ENCODE data around the gene MRGPRE.

MRGPRE gene

DNA sequence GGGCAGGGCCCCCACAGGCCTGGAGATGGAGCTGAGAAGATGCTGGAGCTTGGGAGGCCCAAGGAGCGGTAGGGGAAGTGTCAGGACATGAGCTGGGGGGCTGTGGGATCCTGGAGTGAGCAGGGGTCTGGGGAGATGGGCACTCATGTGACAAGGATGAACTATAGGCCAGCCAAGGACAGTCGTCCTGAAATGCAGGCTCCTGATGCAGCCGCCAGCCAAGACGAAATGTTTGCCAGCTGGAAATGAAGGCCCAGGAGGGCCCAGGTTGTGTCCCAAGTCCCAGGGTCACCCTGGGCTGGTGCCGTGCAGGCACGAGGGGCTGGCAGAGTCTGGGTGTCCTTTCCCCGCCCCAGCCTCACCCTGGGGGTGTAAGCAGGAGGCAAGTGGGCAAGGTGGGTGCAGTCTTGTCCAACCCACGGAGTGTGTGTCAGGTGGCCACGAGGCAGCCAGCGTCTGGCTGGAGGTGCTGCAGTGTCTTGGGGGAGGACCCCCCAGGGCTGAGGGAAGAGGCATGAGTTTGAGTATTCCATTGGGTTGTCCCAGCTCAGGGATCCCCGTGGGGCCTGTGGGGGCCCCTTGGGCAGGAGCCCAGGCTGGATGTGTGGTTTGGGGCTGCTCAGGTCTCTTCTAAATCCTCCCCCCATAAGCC, 35.0 kb downstream of the MRGPRE start:
- H2AFZ ChIP-seq (ENCODE audit: low read length) = no peak overlapping the region
- H3K4me2 ChIP-seq (ENCODE audit: low read depth, low read length) = no peak overlapping the region
- H3K79me2 ChIP-seq (ENCODE audit: low read length) = no peaks in the 10 kb centered on the region
- H3K36me3 ChIP-seq (replicated peaks; ENCODE audit: insufficient read depth, low read length) = no peaks in the 10 kb centered on the region
- H3K27me3 ChIP-seq (replicated peaks; ENCODE audit: insufficient read depth, low read length) = peaks cover 82% of the 10 kb centered on the region
- no peaks in the 10 kb centered on the region for H3K4me1 ChIP-seq (ENCODE audit: low read length)
- no peaks in the 10 kb centered on the region for H3K9me2 ChIP-seq (replicated peaks; ENCODE audit: insufficient read depth, low read length)
- H3K9ac ChIP-seq (ENCODE audit: low read length) = no peak overlapping the region
- H3K27ac ChIP-seq (ENCODE audit: low read length) = no peak overlapping the region
- TF ChIP-seq, protein P1, sequence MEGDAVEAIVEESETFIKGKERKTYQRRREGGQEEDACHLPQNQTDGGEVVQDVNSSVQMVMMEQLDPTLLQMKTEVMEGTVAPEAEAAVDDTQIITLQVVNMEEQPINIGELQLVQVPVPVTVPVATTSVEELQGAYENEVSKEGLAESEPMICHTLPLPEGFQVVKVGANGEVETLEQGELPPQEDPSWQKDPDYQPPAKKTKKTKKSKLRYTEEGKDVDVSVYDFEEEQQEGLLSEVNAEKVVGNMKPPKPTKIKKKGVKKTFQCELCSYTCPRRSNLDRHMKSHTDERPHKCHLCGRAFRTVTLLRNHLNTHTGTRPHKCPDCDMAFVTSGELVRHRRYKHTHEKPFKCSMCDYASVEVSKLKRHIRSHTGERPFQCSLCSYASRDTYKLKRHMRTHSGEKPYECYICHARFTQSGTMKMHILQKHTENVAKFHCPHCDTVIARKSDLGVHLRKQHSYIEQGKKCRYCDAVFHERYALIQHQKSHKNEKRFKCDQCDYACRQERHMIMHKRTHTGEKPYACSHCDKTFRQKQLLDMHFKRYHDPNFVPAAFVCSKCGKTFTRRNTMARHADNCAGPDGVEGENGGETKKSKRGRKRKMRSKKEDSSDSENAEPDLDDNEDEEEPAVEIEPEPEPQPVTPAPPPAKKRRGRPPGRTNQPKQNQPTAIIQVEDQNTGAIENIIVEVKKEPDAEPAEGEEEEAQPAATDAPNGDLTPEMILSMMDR (IDR thresholded peaks at IDR 0.05; ENCODE audit: low read length) = no peak
- no peak for TF ChIP-seq EZH2phosphoT487 (IDR thresholded peaks at IDR 0.05; ENCODE audit: low read length)
- TF ChIP-seq EZH2 (optimal IDR thresholded peaks at IDR 0.05; ENCODE audit: low read depth, low read length) = no peak
- no peak for DNase-seq
- no peak overlapping the region for H3K4me3 ChIP-seq (ENCODE audit: low read length)
- H4K20me1 ChIP-seq (ENCODE audit: insufficient read depth, low read length) = no peaks in the 10 kb centered on the region
- H3K9me3 ChIP-seq (replicated peaks; ENCODE audit: insufficient read depth, low read length) = no peaks in the 10 kb centered on the region
- no peaks in the 10 kb centered on the region for H3F3A ChIP-seq (ENCODE audit: insufficient read depth, low read length)

DNA sequence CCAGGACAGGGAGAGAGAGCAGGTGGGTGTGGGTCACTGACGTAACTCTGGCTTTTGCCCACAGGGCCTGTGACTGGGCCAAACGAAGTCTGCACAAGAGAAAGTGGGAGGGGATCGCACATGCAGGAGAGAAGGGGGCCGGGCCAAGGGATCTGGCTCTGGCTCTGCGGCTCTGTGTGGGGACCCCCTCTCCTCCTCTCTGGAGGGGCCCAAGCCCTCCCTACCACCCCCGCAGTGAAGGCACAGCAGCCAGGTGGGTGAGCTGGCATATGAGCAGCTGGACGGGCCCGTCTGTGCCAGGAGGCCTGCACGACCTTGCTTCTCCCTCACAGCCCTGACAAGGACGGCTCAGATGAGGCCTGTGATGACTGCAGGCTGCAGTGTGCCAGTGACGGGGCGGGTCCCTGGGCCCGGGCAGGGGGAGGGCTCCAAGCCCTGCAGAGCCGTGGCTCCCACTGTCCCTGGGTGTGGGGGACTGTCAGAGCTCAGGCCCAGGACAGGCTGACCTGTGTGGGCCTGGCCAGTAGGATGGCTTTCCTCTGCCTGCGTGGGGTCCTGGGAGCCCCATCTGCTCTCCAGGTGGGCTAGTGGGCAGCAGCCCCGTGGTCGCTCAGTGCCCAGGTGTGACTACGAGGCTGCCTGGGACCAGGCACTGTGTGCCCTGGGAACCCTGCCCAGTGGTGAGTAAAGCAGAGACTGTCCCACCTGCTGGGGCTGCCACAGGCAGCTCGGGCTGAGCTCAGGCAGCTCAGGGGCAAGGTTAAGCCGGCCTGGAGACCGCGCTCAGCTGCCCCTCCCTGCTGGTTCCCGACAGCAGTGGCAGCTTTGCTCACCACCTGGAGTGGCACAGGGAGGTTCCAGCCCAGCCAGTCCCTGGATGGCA, 35.8 kb downstream of the MRGPRE start:
- DNase-seq = no peak
- Histone ChIP-seq H3K9me3 (replicated peaks; ENCODE audit: insufficient read depth, low read length) (no peaks in the 10 kb centered on the region), H3K9me2 (replicated peaks; ENCODE audit: insufficient read depth, low read length) (no peaks in the 10 kb centered on the region), H4K20me1 (ENCODE audit: insufficient read depth, low read length) (no peaks in the 10 kb centered on the region), H3K79me2 (ENCODE audit: low read length) (no peaks in the 10 kb centered on the region), H2AFZ (ENCODE audit: low read length) (no peak overlapping the region), H3K4me1 (ENCODE audit: low read length) (no peaks in the 10 kb centered on the region), H3K9ac (ENCODE audit: low read length) (no peak overlapping the region), H3K27me3 (replicated peaks; ENCODE audit: insufficient read depth, low read length) (peaks cover 82% of the 10 kb centered on the region), H3F3A (ENCODE audit: insufficient read depth, low read length) (no peaks in the 10 kb centered on the region), H3K4me3 (ENCODE audit: low read length) (no peak overlapping the region), H3K36me3 (replicated peaks; ENCODE audit: insufficient read depth, low read length) (no peaks in the 10 kb centered on the region), H3K27ac (ENCODE audit: low read length) (no peak overlapping the region), H3K4me2 (ENCODE audit: low read depth, low read length) (no peak overlapping the region)
- TF ChIP-seq EZH2 (optimal IDR thresholded peaks at IDR 0.05; ENCODE audit: low read depth, low read length) (no peak), EZH2phosphoT487 (IDR thresholded peaks at IDR 0.05; ENCODE audit: low read length) (no peak)
- TF ChIP-seq, protein P1 (IDR thresholded peaks at IDR 0.05; ENCODE audit: low read length) = no peak

GRCh38 chr11:3195251-3196160, 36.7 kb downstream of the MRGPRE start:
- DNase-seq = no peak

More at GRCh38 chr11:3195251-3196160, 36.7 kb downstream of the MRGPRE start:
- H3K27me3 ChIP-seq (replicated peaks; ENCODE audit: insufficient read depth, low read length) = peaks cover 80% of the 10 kb centered on the region
- H4K20me1 ChIP-seq (ENCODE audit: insufficient read depth, low read length) = no peaks in the 10 kb centered on the region
- H3K36me3 ChIP-seq (replicated peaks; ENCODE audit: insufficient read depth, low read length) = no peaks in the 10 kb centered on the region
- H2AFZ ChIP-seq (ENCODE audit: low read length) = no peak overlapping the region
- no peak overlapping the region for H3K4me2 ChIP-seq (ENCODE audit: low read depth, low read length)
- no peaks in the 10 kb centered on the region for H3K79me2 ChIP-seq (ENCODE audit: low read length)
- no peak overlapping the region for H3K9ac ChIP-seq (ENCODE audit: low read length)
- H3K9me3 ChIP-seq (replicated peaks; ENCODE audit: insufficient read depth, low read length) = no peaks in the 10 kb centered on the region
- no peak overlapping the region for H3K27ac ChIP-seq (ENCODE audit: low read length)
- H3K4me3 ChIP-seq (ENCODE audit: low read length) = no peak overlapping the region
- no peaks in the 10 kb centered on the region for H3K4me1 ChIP-seq (ENCODE audit: low read length)
- no peaks in the 10 kb centered on the region for H3K9me2 ChIP-seq (replicated peaks; ENCODE audit: insufficient read depth, low read length)
- H3F3A ChIP-seq (ENCODE audit: insufficient read depth, low read length) = no peaks in the 10 kb centered on the region
- TF ChIP-seq, protein P1 (IDR thresholded peaks at IDR 0.05; ENCODE audit: low read length) = no peak
- TF ChIP-seq EZH2phosphoT487 (IDR thresholded peaks at IDR 0.05; ENCODE audit: low read length) (no peak), EZH2 (optimal IDR thresholded peaks at IDR 0.05; ENCODE audit: low read depth, low read length) (no peak)
